ENCODE results near the gene HNRNPD. TPM values are rescaled to one million over a fixed set of nuclear protein-coding genes. Genes with fewer than 3 reads are reported as not detected.

The HNRNPD gene
- total and polyA plus RNA-seq, 4 donors = 29.9 to 53.9 (median 46.2) TPM

DNA sequence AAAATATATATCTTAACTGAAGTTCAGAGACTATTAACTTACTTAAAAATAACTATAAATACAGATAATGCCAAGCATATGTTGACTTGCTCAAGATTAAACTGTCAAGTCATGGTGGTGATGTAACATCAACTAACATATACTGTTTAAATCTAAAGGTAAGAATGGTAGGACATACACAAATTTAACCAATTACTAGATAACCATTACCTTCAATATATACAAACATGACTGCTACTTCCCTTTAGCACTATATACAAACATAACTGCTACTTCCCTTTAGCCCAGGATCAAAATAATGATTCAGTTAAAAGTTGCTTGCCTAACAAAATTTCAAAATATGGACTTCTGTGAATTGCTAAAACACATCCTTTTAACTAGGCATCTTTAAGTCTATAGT lies 14.9 kb downstream of the HNRNPD start:
- peaks cover 6 to 44% (median 35%) of the 10 kb centered on the region in 4 donors for H3K36me3 ChIP-seq (ENCODE audit: control insufficient read depth in 4 of 4, insufficient read depth in 3 of 4, low read depth in 1 of 4, low read length in 3 of 4)

DNA sequence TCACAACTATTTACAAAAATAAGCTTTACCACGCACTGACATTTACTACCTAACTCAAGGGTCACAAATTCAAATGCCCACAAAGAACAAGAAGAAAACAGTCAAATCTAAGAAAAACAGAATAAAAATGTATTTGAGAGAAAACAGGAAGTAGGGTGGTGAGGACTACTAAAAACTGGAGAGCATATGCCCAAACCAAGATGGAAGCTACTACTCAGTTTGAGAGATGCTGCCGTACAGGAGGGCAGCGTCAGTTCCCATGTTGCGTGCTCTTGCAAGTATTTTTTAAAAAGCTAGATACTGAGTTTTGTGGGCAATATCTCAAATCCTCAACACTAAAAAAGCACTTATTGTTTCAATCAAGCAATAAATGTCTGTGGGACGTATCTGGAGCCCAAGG lies 16.2 kb downstream of the HNRNPD start:
- no peak overlapping the region for H3K9ac ChIP-seq (ENCODE audit: low read depth in 1 of 2, low read length in 2 of 2)
- no peak for TF ChIP-seq RAD21 (IDR thresholded peaks at IDR 0.05)
- TF ChIP-seq GABPA (IDR thresholded peaks at IDR 0.05 in 1 of 2, conservative IDR thresholded peaks at IDR 0.05 in 1 of 2) = no peak
- no peak for TF ChIP-seq RXRA (IDR thresholded peaks at IDR 0.05)
- TF ChIP-seq, protein P1, sequence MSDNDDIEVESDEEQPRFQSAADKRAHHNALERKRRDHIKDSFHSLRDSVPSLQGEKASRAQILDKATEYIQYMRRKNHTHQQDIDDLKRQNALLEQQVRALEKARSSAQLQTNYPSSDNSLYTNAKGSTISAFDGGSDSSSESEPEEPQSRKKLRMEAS (IDR thresholded peaks at IDR 0.05) = no peak
- no peak for TF ChIP-seq HNF4G (IDR thresholded peaks at IDR 0.05)
- TF ChIP-seq YY1 (IDR thresholded peaks at IDR 0.05) = no peak
- TF ChIP-seq JUND (IDR thresholded peaks at IDR 0.05) = no peak
- no peak for TF ChIP-seq HNF4A (conservative IDR thresholded peaks at IDR 0.05)
- TF ChIP-seq, protein P2, sequence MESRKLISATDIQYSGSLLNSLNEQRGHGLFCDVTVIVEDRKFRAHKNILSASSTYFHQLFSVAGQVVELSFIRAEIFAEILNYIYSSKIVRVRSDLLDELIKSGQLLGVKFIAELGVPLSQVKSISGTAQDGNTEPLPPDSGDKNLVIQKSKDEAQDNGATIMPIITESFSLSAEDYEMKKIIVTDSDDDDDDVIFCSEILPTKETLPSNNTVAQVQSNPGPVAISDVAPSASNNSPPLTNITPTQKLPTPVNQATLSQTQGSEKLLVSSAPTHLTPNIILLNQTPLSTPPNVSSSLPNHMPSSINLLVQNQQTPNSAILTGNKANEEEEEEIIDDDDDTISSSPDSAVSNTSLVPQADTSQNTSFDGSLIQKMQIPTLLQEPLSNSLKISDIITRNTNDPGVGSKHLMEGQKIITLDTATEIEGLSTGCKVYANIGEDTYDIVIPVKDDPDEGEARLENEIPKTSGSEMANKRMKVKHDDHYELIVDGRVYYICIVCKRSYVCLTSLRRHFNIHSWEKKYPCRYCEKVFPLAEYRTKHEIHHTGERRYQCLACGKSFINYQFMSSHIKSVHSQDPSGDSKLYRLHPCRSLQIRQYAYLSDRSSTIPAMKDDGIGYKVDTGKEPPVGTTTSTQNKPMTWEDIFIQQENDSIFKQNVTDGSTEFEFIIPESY (IDR thresholded peaks at IDR 0.05) = no peak
- WGBS = 95% methylated on average over 5 of the region's 5 CpGs
- no peak for DNase-seq (ENCODE audit: low spot score)
- H3K27ac ChIP-seq (ENCODE audit: low read depth in 1 of 2, low read length in 2 of 2) = no peak overlapping the region
- H3K9me3 ChIP-seq (ENCODE audit: control insufficient read depth in 4 of 4, low read length in 3 of 4) = no peaks in the 10 kb centered on the region
- H3K4me3 ChIP-seq (ENCODE audit: low read depth in 1 of 3, low read length in 3 of 3) = no peak overlapping the region
- H3K4me1 ChIP-seq (ENCODE audit: control insufficient read depth in 4 of 4, insufficient read depth in 4 of 4, low read length in 3 of 4) = peaks cover 0 to 12% (median 4%) of the 10 kb centered on the region in 4 donors
- no peaks in the 10 kb centered on the region for H3K27me3 ChIP-seq (ENCODE audit: control insufficient read depth in 4 of 4, insufficient read depth in 4 of 4, low read length in 3 of 4)
- peaks cover 6 to 48% (median 39%) of the 10 kb centered on the region in 4 donors for H3K36me3 ChIP-seq (ENCODE audit: control insufficient read depth in 4 of 4, insufficient read depth in 3 of 4, low read depth in 1 of 4, low read length in 3 of 4)

More for the DNA sequence above, 14.9 kb downstream of the HNRNPD start:
- H3K27me3 ChIP-seq (ENCODE audit: control insufficient read depth in 4 of 4, insufficient read depth in 4 of 4, low read length in 3 of 4) = no peaks in the 10 kb centered on the region
- H3K9me3 ChIP-seq (ENCODE audit: control insufficient read depth in 4 of 4, low read length in 3 of 4) = no peaks in the 10 kb centered on the region
- TF ChIP-seq, protein P2 (IDR thresholded peaks at IDR 0.05) = no peak
- TF ChIP-seq EGR1 (IDR thresholded peaks at IDR 0.05; ENCODE audit: low read depth in 2 of 2) = no peak
- TF ChIP-seq, protein P3, sequence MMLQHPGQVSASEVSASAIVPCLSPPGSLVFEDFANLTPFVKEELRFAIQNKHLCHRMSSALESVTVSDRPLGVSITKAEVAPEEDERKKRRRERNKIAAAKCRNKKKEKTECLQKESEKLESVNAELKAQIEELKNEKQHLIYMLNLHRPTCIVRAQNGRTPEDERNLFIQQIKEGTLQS (IDR thresholded peaks at IDR 0.05) = no peak
- no peak for TF ChIP-seq FOXA1 (IDR thresholded peaks at IDR 0.05)
- TF ChIP-seq, protein P4, sequence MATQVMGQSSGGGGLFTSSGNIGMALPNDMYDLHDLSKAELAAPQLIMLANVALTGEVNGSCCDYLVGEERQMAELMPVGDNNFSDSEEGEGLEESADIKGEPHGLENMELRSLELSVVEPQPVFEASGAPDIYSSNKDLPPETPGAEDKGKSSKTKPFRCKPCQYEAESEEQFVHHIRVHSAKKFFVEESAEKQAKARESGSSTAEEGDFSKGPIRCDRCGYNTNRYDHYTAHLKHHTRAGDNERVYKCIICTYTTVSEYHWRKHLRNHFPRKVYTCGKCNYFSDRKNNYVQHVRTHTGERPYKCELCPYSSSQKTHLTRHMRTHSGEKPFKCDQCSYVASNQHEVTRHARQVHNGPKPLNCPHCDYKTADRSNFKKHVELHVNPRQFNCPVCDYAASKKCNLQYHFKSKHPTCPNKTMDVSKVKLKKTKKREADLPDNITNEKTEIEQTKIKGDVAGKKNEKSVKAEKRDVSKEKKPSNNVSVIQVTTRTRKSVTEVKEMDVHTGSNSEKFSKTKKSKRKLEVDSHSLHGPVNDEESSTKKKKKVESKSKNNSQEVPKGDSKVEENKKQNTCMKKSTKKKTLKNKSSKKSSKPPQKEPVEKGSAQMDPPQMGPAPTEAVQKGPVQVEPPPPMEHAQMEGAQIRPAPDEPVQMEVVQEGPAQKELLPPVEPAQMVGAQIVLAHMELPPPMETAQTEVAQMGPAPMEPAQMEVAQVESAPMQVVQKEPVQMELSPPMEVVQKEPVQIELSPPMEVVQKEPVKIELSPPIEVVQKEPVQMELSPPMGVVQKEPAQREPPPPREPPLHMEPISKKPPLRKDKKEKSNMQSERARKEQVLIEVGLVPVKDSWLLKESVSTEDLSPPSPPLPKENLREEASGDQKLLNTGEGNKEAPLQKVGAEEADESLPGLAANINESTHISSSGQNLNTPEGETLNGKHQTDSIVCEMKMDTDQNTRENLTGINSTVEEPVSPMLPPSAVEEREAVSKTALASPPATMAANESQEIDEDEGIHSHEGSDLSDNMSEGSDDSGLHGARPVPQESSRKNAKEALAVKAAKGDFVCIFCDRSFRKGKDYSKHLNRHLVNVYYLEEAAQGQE (IDR thresholded peaks at IDR 0.05) = no peak
- TF ChIP-seq FOXA2 (IDR thresholded peaks at IDR 0.05) = no peak
- no peak for TF ChIP-seq SP1 (IDR thresholded peaks at IDR 0.05)
- no peak for TF ChIP-seq NR2F2 (IDR thresholded peaks at IDR 0.05)
- no peak for TF ChIP-seq TAF1 (conservative IDR thresholded peaks at IDR 0.05)
- no peak for TF ChIP-seq RAD21 (IDR thresholded peaks at IDR 0.05)
- TF ChIP-seq, protein P5, sequence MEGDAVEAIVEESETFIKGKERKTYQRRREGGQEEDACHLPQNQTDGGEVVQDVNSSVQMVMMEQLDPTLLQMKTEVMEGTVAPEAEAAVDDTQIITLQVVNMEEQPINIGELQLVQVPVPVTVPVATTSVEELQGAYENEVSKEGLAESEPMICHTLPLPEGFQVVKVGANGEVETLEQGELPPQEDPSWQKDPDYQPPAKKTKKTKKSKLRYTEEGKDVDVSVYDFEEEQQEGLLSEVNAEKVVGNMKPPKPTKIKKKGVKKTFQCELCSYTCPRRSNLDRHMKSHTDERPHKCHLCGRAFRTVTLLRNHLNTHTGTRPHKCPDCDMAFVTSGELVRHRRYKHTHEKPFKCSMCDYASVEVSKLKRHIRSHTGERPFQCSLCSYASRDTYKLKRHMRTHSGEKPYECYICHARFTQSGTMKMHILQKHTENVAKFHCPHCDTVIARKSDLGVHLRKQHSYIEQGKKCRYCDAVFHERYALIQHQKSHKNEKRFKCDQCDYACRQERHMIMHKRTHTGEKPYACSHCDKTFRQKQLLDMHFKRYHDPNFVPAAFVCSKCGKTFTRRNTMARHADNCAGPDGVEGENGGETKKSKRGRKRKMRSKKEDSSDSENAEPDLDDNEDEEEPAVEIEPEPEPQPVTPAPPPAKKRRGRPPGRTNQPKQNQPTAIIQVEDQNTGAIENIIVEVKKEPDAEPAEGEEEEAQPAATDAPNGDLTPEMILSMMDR (IDR thresholded peaks at IDR 0.05; ENCODE audit: low read depth, low read length, missing input control) = no peak
- TF ChIP-seq JUND (IDR thresholded peaks at IDR 0.05) = no peak
- H3K9ac ChIP-seq (ENCODE audit: low read depth in 1 of 2, low read length in 2 of 2) = no peak overlapping the region
- H3K4me3 ChIP-seq (ENCODE audit: low read depth in 1 of 3, low read length in 3 of 3) = no peak overlapping the region
- H3K27ac ChIP-seq (ENCODE audit: low read depth in 1 of 2, low read length in 2 of 2) = no peak overlapping the region
- DNase-seq (ENCODE audit: low spot score) = no peak
- peaks cover 0 to 14% (median 5%) of the 10 kb centered on the region in 4 donors for H3K4me1 ChIP-seq (ENCODE audit: control insufficient read depth in 4 of 4, insufficient read depth in 4 of 4, low read length in 3 of 4)

All from liver (tissue), 9 donors.